RWPE2 (cell line): ENCODE results near the gene TCTA.
A peak's percentile ranks its signal among the peaks of the same experiment; 100 is the strongest.

ENCODE experiments used
- ATAC-seq: fragments of 200-7000 bp; cut with Tn5 transposase; 3 replicates; pipeline ENCODE4 v1.9.1; 2021; ENCODE audit warnings: low read depth
- DNase-seq: peaks from one replicate; pipeline ENCODE4 v3.0.0-alpha.2; 2020; ENCODE audit warnings: low spot score
- H3K27ac ChIP-seq: fragments of 450-650 bp; 2 replicates; pipeline ENCODE4 v1.5.1; 2017; ENCODE audit warnings: mild to moderate bottlenecking; ENCODE audit not compliant: poor library complexity, severe bottlenecking
- H3K27me3 ChIP-seq: fragments of 250-450 bp; sonication (Bioruptor Pico); 2 replicates; pipeline ENCODE4 v1.5.1; 2021; ENCODE audit warnings: mild to moderate bottlenecking, moderate library complexity; ENCODE audit not compliant: insufficient read depth, poor library complexity, severe bottlenecking
- H3K36me3 ChIP-seq: fragments of 250-450 bp; sonication (Bioruptor Pico); 2 replicates; pipeline ENCODE4 v1.5.1; 2020; ENCODE audit warnings: low read depth, mild to moderate bottlenecking, moderate library complexity
- H3K4me1 ChIP-seq: fragments of 250-450 bp; sonication (Bioruptor Pico); 2 replicates; pipeline ENCODE4 v1.5.1; 2021; ENCODE audit warnings: mild to moderate bottlenecking, moderate library complexity; ENCODE audit not compliant: insufficient read depth, poor library complexity, severe bottlenecking
- H3K4me3 ChIP-seq: fragments of 250-450 bp; sonication (Bioruptor Pico); 2 replicates; pipeline ENCODE4 v1.5.1; 2021; ENCODE audit warnings: mild to moderate bottlenecking, moderate library complexity; ENCODE audit not compliant: severe bottlenecking
- H3K9me3 ChIP-seq: fragments of 250-450 bp; sonication (Bioruptor Pico); 2 replicates; pipeline ENCODE4 v1.5.1; 2021; ENCODE audit warnings: mild to moderate bottlenecking, moderate library complexity; ENCODE audit not compliant: severe bottlenecking
- TF ChIP-seq, protein P1 (sequence below): fragments of 450-650 bp; IDR thresholded peaks from one replicate; pipeline ENCODE4 v1.5.1; 2017; ENCODE audit warnings: mild to moderate bottlenecking, moderate library complexity; ENCODE audit not compliant: poor library complexity, severe bottlenecking

TCTA gene

DNA sequence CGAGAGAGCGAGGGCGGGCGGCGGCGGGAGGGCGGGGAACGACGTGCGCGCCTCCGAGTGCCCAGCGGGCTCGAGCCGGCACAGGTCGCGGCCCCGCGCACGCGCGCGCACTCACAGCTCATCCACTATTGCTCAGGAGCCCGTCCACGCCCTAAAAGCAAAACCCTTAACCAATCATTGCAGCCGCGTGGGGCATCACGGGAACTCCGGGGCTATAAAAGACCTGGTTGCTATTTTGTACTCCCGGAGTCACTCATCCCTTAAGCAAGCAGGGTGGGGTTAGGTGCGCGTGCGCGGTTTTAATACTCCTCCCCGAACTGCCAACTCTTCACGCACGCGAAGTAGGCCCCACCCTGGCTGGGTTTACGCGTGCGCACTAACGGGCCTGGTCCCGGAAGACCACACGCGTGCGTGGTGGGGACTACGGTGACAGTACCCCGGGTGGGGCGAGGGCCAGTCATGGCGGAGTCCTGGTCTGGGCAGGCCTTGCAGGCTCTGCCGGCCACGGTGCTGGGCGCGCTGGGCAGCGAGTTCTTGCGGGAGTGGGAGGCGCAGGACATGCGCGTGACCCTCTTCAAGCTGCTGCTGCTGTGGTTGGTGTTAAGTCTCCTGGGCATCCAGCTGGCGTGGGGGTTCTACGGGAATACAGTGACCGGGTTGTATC is at the start of gene TCTA, which contains the start of gene RHOA:
TCTA (plus strand) TSS at position 456 of the 664 bp plus-strand sequence; CDS start at position 460, 4 bp downstream.
RHOA (minus strand) TSS at position 9 of the 664 bp plus-strand sequence. CDS start 36,387 bp downstream, outside the sequence.
- H3K36me3 ChIP-seq = peaks cover 31% of the 10 kb centered on the region

GRCh38 chr3:49362561-49362960 is 49.7 kb upstream of the TCTA start:
- H3K9me3 ChIP-seq = no peaks in the 10 kb centered on the region
- H3K27ac ChIP-seq = no peak overlapping the region
- peaks cover 13% of the 10 kb centered on the region for H3K4me1 ChIP-seq
- TF ChIP-seq, protein P1, sequence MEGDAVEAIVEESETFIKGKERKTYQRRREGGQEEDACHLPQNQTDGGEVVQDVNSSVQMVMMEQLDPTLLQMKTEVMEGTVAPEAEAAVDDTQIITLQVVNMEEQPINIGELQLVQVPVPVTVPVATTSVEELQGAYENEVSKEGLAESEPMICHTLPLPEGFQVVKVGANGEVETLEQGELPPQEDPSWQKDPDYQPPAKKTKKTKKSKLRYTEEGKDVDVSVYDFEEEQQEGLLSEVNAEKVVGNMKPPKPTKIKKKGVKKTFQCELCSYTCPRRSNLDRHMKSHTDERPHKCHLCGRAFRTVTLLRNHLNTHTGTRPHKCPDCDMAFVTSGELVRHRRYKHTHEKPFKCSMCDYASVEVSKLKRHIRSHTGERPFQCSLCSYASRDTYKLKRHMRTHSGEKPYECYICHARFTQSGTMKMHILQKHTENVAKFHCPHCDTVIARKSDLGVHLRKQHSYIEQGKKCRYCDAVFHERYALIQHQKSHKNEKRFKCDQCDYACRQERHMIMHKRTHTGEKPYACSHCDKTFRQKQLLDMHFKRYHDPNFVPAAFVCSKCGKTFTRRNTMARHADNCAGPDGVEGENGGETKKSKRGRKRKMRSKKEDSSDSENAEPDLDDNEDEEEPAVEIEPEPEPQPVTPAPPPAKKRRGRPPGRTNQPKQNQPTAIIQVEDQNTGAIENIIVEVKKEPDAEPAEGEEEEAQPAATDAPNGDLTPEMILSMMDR = no peak
- H3K27me3 ChIP-seq = no peaks in the 10 kb centered on the region
- ATAC-seq = no peak
- H3K4me3 ChIP-seq = no peak overlapping the region
- peaks cover 86% of the 10 kb centered on the region for H3K36me3 ChIP-seq
- no peak for DNase-seq

More for the DNA sequence above, at the start of gene TCTA, which contains the start of gene RHOA:
- H3K4me1 ChIP-seq = peaks cover 19% of the 10 kb centered on the region
- no peaks in the 10 kb centered on the region for H3K9me3 ChIP-seq
- H3K4me3 ChIP-seq = peak within 1 kb of the TSS; percentile 89
- H3K27me3 ChIP-seq = no peaks in the 10 kb centered on the region
- DNase-seq (peak; percentile 98), ATAC-seq (peak; percentile 84)
- TF ChIP-seq, protein P1 = no peak
- H3K27ac ChIP-seq = peak within 1 kb of the TSS; percentile 92

- peaks cover 82% of the 10 kb centered on the region for H3K36me3 ChIP-seq
- H3K27ac ChIP-seq = no peak overlapping the region
- DNase-seq (no peak), ATAC-seq (no peak)
- H3K4me3 ChIP-seq = no peak overlapping the region
- TF ChIP-seq, protein P1 = no peak
- no peaks in the 10 kb centered on the region for H3K9me3 ChIP-seq
- H3K4me1 ChIP-seq = no peaks in the 10 kb centered on the region
- no peaks in the 10 kb centered on the region for H3K27me3 ChIP-seq
These were observed 41.5 kb upstream of the TCTA start for GRCh38 chr3:49370585-49371290.

DNA sequence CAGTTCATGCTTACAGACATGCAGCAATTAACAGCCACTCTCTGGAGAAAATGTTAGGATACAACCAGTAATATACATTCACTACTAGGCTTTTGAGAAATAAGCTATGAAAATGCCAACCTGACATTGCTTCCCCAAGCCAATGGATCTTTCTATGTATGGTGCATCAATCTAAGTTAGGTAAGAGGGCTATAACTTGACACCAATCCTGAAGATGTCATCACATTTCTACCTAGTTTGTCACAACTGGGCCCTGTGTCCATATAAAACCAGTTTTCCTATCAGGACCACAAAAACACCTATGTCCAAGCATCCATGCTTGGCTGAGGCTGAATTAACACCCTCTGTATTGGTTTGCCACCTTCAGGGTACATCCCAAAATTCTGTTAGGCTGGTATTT is 40.3 kb upstream of the TCTA start:
- Histone ChIP-seq H3K27ac (no peak overlapping the region), H3K4me1 (no peaks in the 10 kb centered on the region), H3K9me3 (no peaks in the 10 kb centered on the region), H3K4me3 (no peak overlapping the region), H3K27me3 (no peaks in the 10 kb centered on the region), H3K36me3 (peaks cover 74% of the 10 kb centered on the region)
- ATAC-seq (no peak), DNase-seq (no peak)
- TF ChIP-seq, protein P1 = no peak
